Immature natural killer cell (primary cell): ENCODE results near the gene IL32. TPM values are rescaled to one million over a fixed set of nuclear protein-coding genes. Genes with fewer than 3 reads are reported as not detected.
"Not testable (repeated sequence)": the region's sequence is repeated elsewhere in the genome, so short reads cannot be mapped to it uniquely, and the experiment has no call there.

Source experiments
- DNase-seq, 3 donors: peaks; one replicate each; pipeline ENCODE4 v3.0.0; 2022; ENCODE audit warnings: mixed read lengths in 1 of 3
- H3K27ac Mint-ChIP-seq, 6 donors: one replicate each; pipeline ENCODE4 v1.8.0; 2020; ENCODE audit warnings: mixed read lengths in 6 of 6, mild to moderate bottlenecking in 5 of 6, inconsistent platforms in 4 of 6, moderate library complexity in 3 of 6
- H3K27me3 Mint-ChIP-seq, 3 donors: one replicate each; pipeline ENCODE4 v1.8.0; 2020 to 2021; ENCODE audit warnings: low read depth in 3 of 3, mild to moderate bottlenecking in 3 of 3, mixed read lengths in 3 of 3, moderate library complexity in 3 of 3, inconsistent platforms in 1 of 3
- H3K36me3 Mint-ChIP-seq, 3 donors: one replicate each; pipeline ENCODE4 v1.8.0; 2020; ENCODE audit warnings: mixed read lengths in 3 of 3, inconsistent platforms in 2 of 3, mild to moderate bottlenecking in 2 of 3
- H3K4me1 Mint-ChIP-seq, 2 donors: one replicate each; pipeline ENCODE4 v1.8.0; 2020; ENCODE audit warnings: inconsistent platforms in 2 of 2, mild to moderate bottlenecking in 2 of 2, mixed read lengths in 2 of 2, moderate library complexity in 1 of 2
- H3K4me3 Mint-ChIP-seq, 5 donors: one replicate each; pipeline ENCODE4 v1.8.0; 2020; ENCODE audit warnings: mild to moderate bottlenecking in 5 of 5, mixed read lengths in 5 of 5, inconsistent platforms in 3 of 5, moderate library complexity in 3 of 5
- H3K9me3 Mint-ChIP-seq, 6 donors: one replicate each; pipeline ENCODE4 v1.8.0; 2020; ENCODE audit warnings: mild to moderate bottlenecking in 6 of 6, mixed read lengths in 6 of 6, inconsistent platforms in 4 of 6, moderate library complexity in 3 of 6
- polyA plus RNA-seq, 3 donors: library from polyadenylated mRNA; unstranded; fragments of 300-500 nt; fragmentation: Illumina TruSeq; gene quantifications; one replicate each; pipeline ENCODE4 v1.2.3, GENCODE V29; 2021

Gene IL32
- polyA plus RNA-seq, 3 donors from 2014 or later: 878 to 1,331 (median 944) TPM

GRCh38 chr16:3074860-3075522 lies 9.6 kb downstream of the IL32 start:
- Mint-ChIP-seq H3K36me3 (peaks cover 15 to 28% (median 17%) of the 10 kb centered on the region in 3 donors), H3K4me1 (peaks cover 92 to 96% of the 10 kb centered on the region in 2 donors), H3K9me3 (peaks cover 0 to 11% (median 5%) of the 10 kb centered on the region in 6 donors), H3K27me3 (peaks cover 7 to 24% (median 22%) of the 10 kb centered on the region in 3 donors), H3K4me3 (peak overlapping the region; percentile 69 to 88 (median 83)), H3K27ac (peak overlapping the region; percentile 90 to 97 (median 95))
- peak; percentile 90 to 92 (median 91) for DNase-seq

- Mint-ChIP-seq H3K4me1 (peaks cover 92 to 94% of the 10 kb centered on the region in 2 donors), H3K27me3 (peaks cover 7 to 24% (median 22%) of the 10 kb centered on the region in 3 donors), H3K9me3 (peaks cover 0 to 11% (median 5%) of the 10 kb centered on the region in 6 donors), H3K36me3 (peaks cover 12 to 28% (median 18%) of the 10 kb centered on the region in 3 donors), H3K27ac (peak overlapping the region; percentile 90 to 97 (median 95)), H3K4me3 (peak overlapping the region; percentile 69 to 88 (median 83))
- no peak for DNase-seq
Measured at GRCh38 chr16:3075523-3075915, 10.1 kb downstream of the IL32 start.

- H3K4me1 Mint-ChIP-seq: peaks cover 92 to 94% of the 10 kb centered on the region in 2 donors
- peaks cover 12 to 32% (median 18%) of the 10 kb centered on the region in 3 donors for H3K36me3 Mint-ChIP-seq
- H3K27ac Mint-ChIP-seq: peak overlapping the region; percentile 90 to 97 (median 95)
- peak overlapping the region; percentile 69 to 83 (median 79) for H3K4me3 Mint-ChIP-seq
- peaks cover 7 to 24% (median 22%) of the 10 kb centered on the region in 3 donors for H3K27me3 Mint-ChIP-seq
- peaks cover 0 to 11% (median 6%) of the 10 kb centered on the region in 6 donors for H3K9me3 Mint-ChIP-seq
- not testable (repeated sequence) for DNase-seq
Measured at GRCh38 chr16:3075946-3076345, 10.5 kb downstream of the IL32 start.

- peak overlapping the region; percentile 90 to 97 (median 95) for H3K27ac Mint-ChIP-seq
- H3K4me3 Mint-ChIP-seq: peak overlapping the region; percentile 69 to 82 (median 79)
- DNase-seq: no peak
- peaks cover 89 to 92% of the 10 kb centered on the region in 2 donors for H3K4me1 Mint-ChIP-seq
- H3K9me3 Mint-ChIP-seq: peaks cover 0 to 11% (median 6%) of the 10 kb centered on the region in 6 donors
- peaks cover 12 to 33% (median 18%) of the 10 kb centered on the region in 3 donors for H3K36me3 Mint-ChIP-seq
- peaks cover 7 to 24% (median 22%) of the 10 kb centered on the region in 3 donors for H3K27me3 Mint-ChIP-seq
Measured at GRCh38 chr16:3076577-3076976, 11.1 kb downstream of the IL32 start.

- Mint-ChIP-seq H3K4me3 (peak overlapping the region in 1 of 5 donors; percentile 13), H3K27ac (peak overlapping the region in 5 of 6 donors; percentile 43 to 73 (median 71)), H3K4me1 (peaks cover 82 to 83% of the 10 kb centered on the region in 2 donors), H3K9me3 (peaks cover 0 to 11% (median 6%) of the 10 kb centered on the region in 6 donors), H3K27me3 (peaks cover 3 to 12% (median 10%) of the 10 kb centered on the region in 3 donors), H3K36me3 (peaks cover 12 to 33% (median 21%) of the 10 kb centered on the region in 3 donors)
- DNase-seq: no peak
Measured at GRCh38 chr16:3080024-3080423, 14.6 kb downstream of the IL32 start.

GRCh38 chr16:3081957-3082356 lies 16.5 kb downstream of the IL32 start:
- not testable (repeated sequence) for DNase-seq, H3K27me3 Mint-ChIP-seq, H3K9me3 Mint-ChIP-seq, H3K27ac Mint-ChIP-seq, H3K4me3 Mint-ChIP-seq
- H3K4me1 Mint-ChIP-seq: peaks cover 78 to 81% of the 10 kb centered on the region in 2 donors
- H3K36me3 Mint-ChIP-seq: peaks cover 12 to 33% (median 19%) of the 10 kb centered on the region in 3 donors

- not testable (repeated sequence) for H3K27me3 Mint-ChIP-seq, DNase-seq, H3K9me3 Mint-ChIP-seq, H3K4me3 Mint-ChIP-seq
- H3K27ac Mint-ChIP-seq: peak overlapping the region in 2 of 6 donors; percentile 51 to 56
- H3K4me1 Mint-ChIP-seq: peaks cover 78 to 81% of the 10 kb centered on the region in 2 donors
- H3K36me3 Mint-ChIP-seq: peaks cover 4 to 19% (median 12%) of the 10 kb centered on the region in 3 donors
Measured at GRCh38 chr16:3083408-3083807, 18.0 kb downstream of the IL32 start.

GRCh38 chr16:3084491-3084890 lies 19.1 kb downstream of the IL32 start:
- H3K4me1 Mint-ChIP-seq: peaks cover 76% of the 10 kb centered on the region in 2 donors

GRCh38 chr16:3084969-3085670 lies 19.7 kb downstream of the IL32 start:
- no peak for DNase-seq
- peaks cover 0 to 2% (median 0%) of the 10 kb centered on the region in 6 donors for H3K9me3 Mint-ChIP-seq

More at GRCh38 chr16:3084491-3084890, 19.1 kb downstream of the IL32 start:
- peak overlapping the region; percentile 68 to 91 (median 78) for H3K27ac Mint-ChIP-seq
- peak overlapping the region in 3 of 5 donors; percentile 44 to 78 (median 63) for H3K4me3 Mint-ChIP-seq
- H3K27me3 Mint-ChIP-seq: peaks cover 0 to 1% (median 0%) of the 10 kb centered on the region in 3 donors
- H3K36me3 Mint-ChIP-seq: peaks cover 0 to 12% (median 8%) of the 10 kb centered on the region in 3 donors
- peaks cover 0 to 4% (median 0%) of the 10 kb centered on the region in 6 donors for H3K9me3 Mint-ChIP-seq
- DNase-seq: no peak

GRCh38 chr16:3085868-3086595 lies 20.6 kb downstream of the IL32 start:
- H3K9me3 Mint-ChIP-seq: no peaks in the 10 kb centered on the region
- H3K27ac Mint-ChIP-seq: peak overlapping the region; percentile 68 to 91 (median 77)
- H3K27me3 Mint-ChIP-seq: no peaks in the 10 kb centered on the region
- H3K4me1 Mint-ChIP-seq: peaks cover 60 to 66% of the 10 kb centered on the region in 2 donors
- H3K36me3 Mint-ChIP-seq: peaks cover 0 to 3% (median 0%) of the 10 kb centered on the region in 3 donors
- H3K4me3 Mint-ChIP-seq: peak overlapping the region; percentile 67 to 87 (median 75)
- DNase-seq: no peak

More at GRCh38 chr16:3084969-3085670, 19.7 kb downstream of the IL32 start:
- Mint-ChIP-seq H3K27me3 (no peaks in the 10 kb centered on the region), H3K36me3 (peaks cover 0 to 7% (median 3%) of the 10 kb centered on the region in 3 donors), H3K4me3 (peak overlapping the region; percentile 63 to 87 (median 75)), H3K4me1 (peaks cover 69 to 70% of the 10 kb centered on the region in 2 donors), H3K27ac (peak overlapping the region; percentile 68 to 91 (median 78))

- no peaks in the 10 kb centered on the region for H3K9me3 Mint-ChIP-seq
- DNase-seq: no peak
- H3K4me3 Mint-ChIP-seq: peak overlapping the region; percentile 68 to 87 (median 76)
- peaks cover 58 to 65% of the 10 kb centered on the region in 2 donors for H3K4me1 Mint-ChIP-seq
- no peaks in the 10 kb centered on the region for H3K27me3 Mint-ChIP-seq
- peaks cover 0 to 3% (median 0%) of the 10 kb centered on the region in 3 donors for H3K36me3 Mint-ChIP-seq
- peak overlapping the region; percentile 68 to 91 (median 86) for H3K27ac Mint-ChIP-seq
Measured at GRCh38 chr16:3086596-3087242, 21.3 kb downstream of the IL32 start.

- Mint-ChIP-seq H3K27ac (peak overlapping the region; percentile 68 to 91 (median 88)), H3K9me3 (no peaks in the 10 kb centered on the region), H3K36me3 (peaks cover 0 to 3% (median 0%) of the 10 kb centered on the region in 3 donors), H3K4me3 (peak overlapping the region; percentile 75 to 87 (median 76)), H3K4me1 (peaks cover 54 to 66% of the 10 kb centered on the region in 2 donors), H3K27me3 (no peaks in the 10 kb centered on the region)
- DNase-seq: no peak
Measured at GRCh38 chr16:3087243-3088235, 22.1 kb downstream of the IL32 start.
